H1 (cell line): ENCODE results near the gene CTNS. TPM values are rescaled to one million over a fixed set of nuclear protein-coding genes. Genes with fewer than 3 reads are reported as not detected.
"Not testable (repeated sequence)": the region's sequence is repeated elsewhere in the genome, so short reads cannot be mapped to it uniquely, and the experiment has no call there.

Experiments used
- CTCF ChIA-PET: fragments of 300-600 bp; sonication (Branson Sonifier 250); formaldehyde crosslinking; loops from one replicate; lab custom pipeline; 2021; ENCODE audit not compliant: partially characterized antibody; lab: Charles Lee
- POLR2A ChIA-PET: fragments of 300-600 bp; sonication (Branson Sonifier 250); formaldehyde crosslinking; loops from one replicate; lab custom pipeline; 2021; ENCODE audit warnings: inconsistent platforms; ENCODE audit not compliant: partially characterized antibody; lab: Charles Lee
- DNase-seq, 2 experiments: peaks; one replicate each; pipeline versions ENCODE4 v3.0.0 to v3.0.0-alpha.2; 2010 to 2022; ENCODE audit warnings: low spot score in 2 of 2, low read depth in 1 of 2, mixed read lengths in 1 of 2
- FAIRE-seq: peaks from 2 replicates; lab custom pipeline; 2011; peaks lifted over from hg19 to GRCh38; lab: Jason Lieb, UNC
- H2AFZ ChIP-seq: 2 replicates; pipeline ENCODE4 v1.8.1; 2012; ENCODE audit warnings: low read length, inconsistent platforms
- H2AK5ac ChIP-seq: 2 replicates; pipeline ENCODE4 v1.6.1; 2013; ENCODE audit warnings: low read depth, low read length
- H2BK120ac ChIP-seq: replicated peaks from 2 replicates; pipeline ENCODE3; 2013; ENCODE audit warnings: low read depth, low read length, inconsistent platforms
- H2BK12ac ChIP-seq: 2 replicates; pipeline ENCODE4 v1.6.1; 2013; ENCODE audit warnings: low read depth, low read length
- H2BK15ac ChIP-seq: 2 replicates; pipeline ENCODE4 v1.6.1; 2013; ENCODE audit warnings: low read length
- H2BK20ac ChIP-seq: 2 replicates; pipeline ENCODE4 v1.6.1; 2013; ENCODE audit warnings: low read length
- H2BK5ac ChIP-seq: 2 replicates; pipeline ENCODE4 v1.6.1; 2013; ENCODE audit warnings: low read depth, low read length
- H3K14ac ChIP-seq: 2 replicates; pipeline ENCODE4 v1.6.1; 2013; ENCODE audit warnings: inconsistent platforms; ENCODE audit not compliant: insufficient read length
- H3K18ac ChIP-seq: 2 replicates; pipeline ENCODE4 v1.6.1; 2013; ENCODE audit warnings: low read length; ENCODE audit errors: extremely low read depth
- H3K23ac ChIP-seq: 2 replicates; pipeline ENCODE4 v1.6.1; 2013; ENCODE audit warnings: inconsistent platforms; ENCODE audit not compliant: insufficient read length
- H3K23me2 ChIP-seq: 2 replicates; pipeline ENCODE4 v1.6.1; 2013; ENCODE audit warnings: low read depth, low read length
- H3K27ac ChIP-seq: 2 replicates; pipeline ENCODE4 v1.6.1; 2011; ENCODE audit warnings: low read depth, low read length, inconsistent platforms
- H3K27me3 ChIP-seq, 4 experiments: replicated peaks in 1 of 4; 1 replicate in 1 of 4; 2 replicates in 3 of 4; pipeline versions ENCODE4 v1.6.1 to v1.8.1; 2011 to 2013; ENCODE audit warnings: low read length in 3 of 4, mild to moderate bottlenecking in 3 of 4, inconsistent platforms in 2 of 4, mixed read lengths in 2 of 4, moderate library complexity in 1 of 4; ENCODE audit not compliant: control insufficient read depth in 3 of 4, insufficient read depth in 3 of 4; ENCODE audit errors: extremely low read depth in 1 of 4
- H3K36me3 ChIP-seq, 4 experiments: 2 replicates each; pipeline versions ENCODE4 v1.6.1 to v1.8.1; 2011 to 2013; ENCODE audit warnings: mild to moderate bottlenecking in 4 of 4, low read length in 3 of 4, moderate library complexity in 2 of 4, control low read depth in 1 of 4, inconsistent platforms in 1 of 4; ENCODE audit not compliant: insufficient read depth in 4 of 4, control insufficient read depth in 2 of 4
- H3K4ac ChIP-seq: replicated peaks from 2 replicates; pipeline ENCODE3; 2013; ENCODE audit warnings: low read length, low read depth, mixed read lengths, inconsistent platforms; ENCODE audit not compliant: insufficient read length
- H3K4me1 ChIP-seq, 4 experiments: replicated peaks in 1 of 4; 1 replicate in 1 of 4; 2 replicates in 3 of 4; pipeline versions ENCODE4 v1.6.1 to v1.8.1; 2011 to 2013; ENCODE audit warnings: low read length in 3 of 4, inconsistent platforms in 2 of 4, mixed read lengths in 1 of 4; ENCODE audit not compliant: insufficient read depth in 4 of 4, control insufficient read depth in 3 of 4
- H3K4me2 ChIP-seq, 2 experiments: 2 replicates each; pipeline versions ENCODE4 v1.6.1 to v1.8.1; 2011 to 2013; ENCODE audit warnings: low read depth in 2 of 2, low read length in 2 of 2, control low read depth in 1 of 2, inconsistent platforms in 1 of 2, mild to moderate bottlenecking in 1 of 2; ENCODE audit not compliant: insufficient read depth in 1 of 2
- H3K4me3 ChIP-seq, 4 experiments: fragments of 200-600, 300-600 bp in 1 of 4; sonication (generic), shearing (Covaris generic), sonication (Bioruptor Twin) in 1 of 4; 2 replicates each; pipeline versions ENCODE4 v1.5.1 to v1.8.1; 2011 to 2016; ENCODE audit warnings: low read length in 4 of 4, low read depth in 3 of 4, control low read depth in 2 of 4, inconsistent platforms in 2 of 4, mild to moderate bottlenecking in 2 of 4, mixed read lengths in 1 of 4, moderate library complexity in 1 of 4; ENCODE audit not compliant: insufficient read depth in 2 of 4; ENCODE audit errors: extremely low read depth in 1 of 4
- H3K56ac ChIP-seq: replicated peaks from 2 replicates; pipeline ENCODE3; 2013; ENCODE audit warnings: low read depth, mild to moderate bottlenecking, mixed read lengths, low read length, inconsistent platforms; ENCODE audit not compliant: insufficient read length
- H3K79me1 ChIP-seq: 2 replicates; pipeline ENCODE4 v1.6.1; 2013; ENCODE audit warnings: low read depth, low read length, control low read depth
- H3K79me2 ChIP-seq, 2 experiments: 2 replicates each; pipeline versions ENCODE4 v1.6.1 to v1.8.1; 2012 to 2013; ENCODE audit warnings: low read length in 2 of 2, mild to moderate bottlenecking in 2 of 2, inconsistent platforms in 1 of 2; ENCODE audit not compliant: insufficient read depth in 2 of 2, control insufficient read depth in 1 of 2
- H3K9ac ChIP-seq, 4 experiments: replicated peaks in 1 of 4; 1 replicate in 1 of 4; 2 replicates in 3 of 4; pipeline versions ENCODE4 v1.6.1 to v1.8.1; 2011 to 2013; ENCODE audit warnings: low read depth in 3 of 4, low read length in 3 of 4, control low read depth in 2 of 4, mild to moderate bottlenecking in 2 of 4, moderate library complexity in 2 of 4, inconsistent platforms in 1 of 4; ENCODE audit errors: extremely low read depth in 1 of 4
- H3K9me3 ChIP-seq, 2 experiments: 2 replicates each; pipeline versions ENCODE4 v1.6.1 to v1.8.1; 2012 to 2013; ENCODE audit warnings: mild to moderate bottlenecking in 2 of 2, moderate library complexity in 2 of 2, control low read depth in 1 of 2, inconsistent platforms in 1 of 2, low read depth in 1 of 2, low read length in 1 of 2, mixed read lengths in 1 of 2; ENCODE audit not compliant: insufficient read depth in 2 of 2
- H4K20me1 ChIP-seq, 2 experiments: replicated peaks in 1 of 2; 2 replicates each; pipeline versions ENCODE3 to v1.8.1; 2011 to 2013; ENCODE audit warnings: inconsistent platforms in 2 of 2, low read length in 2 of 2, mild to moderate bottlenecking in 1 of 2; ENCODE audit not compliant: insufficient read depth in 2 of 2, control insufficient read depth in 1 of 2
- H4K5ac ChIP-seq: 2 replicates; pipeline ENCODE4 v1.6.1; 2013; ENCODE audit warnings: low read length, low read depth, mixed read lengths, inconsistent platforms; ENCODE audit not compliant: insufficient read length
- H4K8ac ChIP-seq: 2 replicates; pipeline ENCODE4 v1.8.0; 2013; ENCODE audit warnings: mild to moderate bottlenecking, moderate library complexity, low read length, inconsistent platforms; ENCODE audit not compliant: insufficient read depth; ENCODE audit errors: extremely low read depth
- H4K91ac ChIP-seq: replicated peaks from 2 replicates; pipeline ENCODE3; 2013; ENCODE audit warnings: low read length, mixed read lengths, inconsistent platforms; ENCODE audit not compliant: insufficient read length
- SP1 ChIP-seq: IDR thresholded peaks from 2 replicates; pipeline ENCODE4 v1.6.1; 2011; ENCODE audit warnings: low read depth, low read length
- WGBS, 2 experiments: shearing (Covaris generic) in 1 of 2; methylation state at CpG; one replicate each; pipeline versions ENCODE4 v1.1.6 to v1.1.7; 2013 to 2015; ENCODE audit warnings: low lambda C conversion rate in 2 of 2, mixed read lengths in 2 of 2, inconsistent platforms in 1 of 2, low coverage in 1 of 2, missing lambda C conversion rate in 1 of 2; ENCODE audit not compliant: insufficient replicate concordance in 2 of 2, insufficient coverage in 1 of 2, insufficient read length in 1 of 2; ENCODE audit errors: extremely low coverage in 1 of 2, missing lambda C conversion rate in 1 of 2; 5-methylcytosine and 5-hydroxymethylcytosine counted together
- polyA plus RNA-seq, 7 experiments: library from polyadenylated mRNA; depleted of rRNA in 3 of 7; stranded (reverse) in 5 of 7; unstranded in 2 of 7; fragments of >200 nt in 5 of 7; fragments of 200-250 nt in 2 of 7; gene quantifications; 1 replicate in 5 of 7; 2 replicates in 1 of 7; 4 replicates in 1 of 7; pipeline versions ENCODE4 v1.2.1 to v1.2.3, GENCODE V29; 2011 to 2013; ENCODE audit warnings: missing spikeins in 2 of 7, mixed read lengths in 2 of 7
- total RNA-seq: library from RNA; stranded (reverse); fragmentation: NEBNext Ultra II Directional; extraction: Animal tissue kit (Norgen Biotek cat#: 25700); gene quantifications from 2 replicates; pipeline ENCODE4 v1.2.1, GENCODE V29; 2021

The CTNS gene
- total and polyA plus RNA-seq, 2 of the 8 experiments (the other 6 are each of a cell fraction or from before 2014, with no cell fraction given) = 11.6 to 12.9 TPM

DNA sequence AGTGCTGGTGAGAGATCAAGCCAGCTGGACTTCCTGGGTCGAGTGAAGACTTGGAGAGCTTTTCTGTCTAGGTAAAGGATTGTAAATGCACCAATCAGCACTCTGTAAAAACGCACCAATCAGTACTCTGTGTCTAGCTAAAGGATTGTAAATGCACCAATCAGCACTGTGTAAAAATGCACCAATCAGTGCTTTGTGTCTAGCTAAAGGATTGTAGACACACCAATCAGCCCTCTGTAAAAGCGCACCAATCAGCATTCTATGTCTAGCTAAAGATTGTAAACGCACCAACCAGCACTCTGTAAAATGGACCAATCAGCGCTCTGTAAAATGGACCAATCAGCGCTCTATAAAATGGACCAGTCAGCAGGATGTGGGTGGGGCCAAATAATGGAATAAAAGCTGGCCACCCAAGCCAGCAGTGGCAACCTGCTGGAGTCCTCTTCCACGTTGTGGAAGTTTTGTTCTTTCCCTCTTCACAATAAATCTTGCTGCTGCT, 65.5 kb downstream of the CTNS start:
- H2BK5ac ChIP-seq, H3K79me1 ChIP-seq, H3K56ac ChIP-seq, H2BK15ac ChIP-seq, H4K91ac ChIP-seq, H3K36me3 ChIP-seq, H3K9me3 ChIP-seq, H3K14ac ChIP-seq, DNase-seq, H4K8ac ChIP-seq, H3K18ac ChIP-seq, H3K79me2 ChIP-seq, H3K4me2 ChIP-seq, H2BK120ac ChIP-seq, H3K23me2 ChIP-seq, H2AFZ ChIP-seq, H3K27me3 ChIP-seq, H4K5ac ChIP-seq, H3K23ac ChIP-seq, H2BK12ac ChIP-seq, FAIRE-seq, H3K4me1 ChIP-seq, H4K20me1 ChIP-seq, H3K27ac ChIP-seq, H2BK20ac ChIP-seq, H3K4ac ChIP-seq, H3K9ac ChIP-seq, H3K4me3 ChIP-seq, H2AK5ac ChIP-seq: not testable (repeated sequence)
- ChIA-PET CTCF (interaction anchor here (2.6 to 3.0 kb wide), 2 partner anchors 11 to 19 kb away, joined by 7 to 17 read pairs; no protein-coding TSS in a partner anchor), POLR2A (interaction anchor here (1.2 kb wide), 1 partner anchor 9 kb away, joined by 3 read pairs; no protein-coding TSS in a partner anchor)
- WGBS, 2 experiments = 90% methylated on average over 7 of the region's 7 CpGs; no CpG with 5 or more reads in 1 of the 2 experiments
- TF ChIP-seq SP1 = peak; percentile 64; the same call in 1 of the 2 replicates
